GM21619 (cell line): ENCODE data around the gene PIK3IP1.

Experiments used
- ATAC-seq: cut with Tn5 transposase; IDR thresholded peaks from one replicate; pipeline ENCODE4 v1.9.1; 2021; ENCODE audit not compliant: unreplicated experiment

The PIK3IP1 gene

DNA sequence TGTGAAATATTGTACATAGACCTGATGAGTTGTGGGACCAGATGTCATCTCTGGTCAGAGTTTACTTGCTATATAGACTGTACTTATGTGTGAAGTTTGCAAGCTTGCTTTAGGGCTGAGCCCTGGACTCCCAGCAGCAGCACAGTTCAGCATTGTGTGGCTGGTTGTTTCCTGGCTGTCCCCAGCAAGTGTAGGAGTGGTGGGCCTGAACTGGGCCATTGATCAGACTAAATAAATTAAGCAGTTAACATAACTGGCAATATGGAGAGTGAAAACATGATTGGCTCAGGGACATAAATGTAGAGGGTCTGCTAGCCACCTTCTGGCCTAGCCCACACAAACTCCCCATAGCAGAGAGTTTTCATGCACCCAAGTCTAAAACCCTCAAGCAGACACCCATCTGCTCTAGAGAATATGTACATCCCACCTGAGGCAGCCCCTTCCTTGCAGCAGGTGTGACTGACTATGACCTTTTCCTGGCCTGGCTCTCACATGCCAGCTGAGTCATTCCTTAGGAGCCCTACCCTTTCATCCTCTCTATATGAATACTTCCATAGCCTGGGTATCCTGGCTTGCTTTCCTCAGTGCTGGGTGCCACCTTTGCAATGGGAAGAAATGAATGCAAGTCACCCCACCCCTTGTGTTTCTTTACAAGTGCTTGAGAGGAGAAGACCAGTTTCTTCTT is 12.3 kb downstream of the PIK3IP1 start:
- no peak for ATAC-seq

DNA sequence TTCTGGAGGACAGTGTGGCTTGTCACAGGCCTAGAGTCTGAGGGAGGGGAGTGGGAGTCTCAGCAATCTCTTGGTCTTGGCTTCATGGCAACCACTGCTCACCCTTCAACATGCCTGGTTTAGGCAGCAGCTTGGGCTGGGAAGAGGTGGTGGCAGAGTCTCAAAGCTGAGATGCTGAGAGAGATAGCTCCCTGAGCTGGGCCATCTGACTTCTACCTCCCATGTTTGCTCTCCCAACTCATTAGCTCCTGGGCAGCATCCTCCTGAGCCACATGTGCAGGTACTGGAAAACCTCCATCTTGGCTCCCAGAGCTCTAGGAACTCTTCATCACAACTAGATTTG is 13.0 kb downstream of the PIK3IP1 start:
- no peak for ATAC-seq

DNA sequence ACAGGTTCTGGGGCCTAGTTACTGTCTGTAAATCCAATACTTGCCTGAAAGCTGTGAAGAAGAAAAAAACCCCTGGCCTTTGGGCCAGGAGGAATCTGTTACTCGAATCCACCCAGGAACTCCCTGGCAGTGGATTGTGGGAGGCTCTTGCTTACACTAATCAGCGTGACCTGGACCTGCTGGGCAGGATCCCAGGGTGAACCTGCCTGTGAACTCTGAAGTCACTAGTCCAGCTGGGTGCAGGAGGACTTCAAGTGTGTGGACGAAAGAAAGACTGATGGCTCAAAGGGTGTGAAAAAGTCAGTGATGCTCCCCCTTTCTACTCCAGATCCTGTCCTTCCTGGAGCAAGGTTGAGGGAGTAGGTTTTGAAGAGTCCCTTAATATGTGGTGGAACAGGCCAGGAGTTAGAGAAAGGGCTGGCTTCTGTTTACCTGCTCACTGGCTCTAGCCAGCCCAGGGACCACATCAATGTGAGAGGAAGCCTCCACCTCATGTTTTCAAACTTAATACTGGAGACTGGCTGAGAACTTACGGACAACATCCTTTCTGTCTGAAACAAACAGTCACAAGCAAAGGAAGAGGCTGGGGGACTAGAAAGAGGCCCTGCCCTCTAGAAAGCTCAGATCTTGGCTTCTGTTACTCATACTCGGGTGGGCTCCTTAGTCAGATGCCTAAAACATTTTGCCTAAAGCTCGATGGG is 13.5 kb downstream of the PIK3IP1 start:
- no peak for ATAC-seq

DNA sequence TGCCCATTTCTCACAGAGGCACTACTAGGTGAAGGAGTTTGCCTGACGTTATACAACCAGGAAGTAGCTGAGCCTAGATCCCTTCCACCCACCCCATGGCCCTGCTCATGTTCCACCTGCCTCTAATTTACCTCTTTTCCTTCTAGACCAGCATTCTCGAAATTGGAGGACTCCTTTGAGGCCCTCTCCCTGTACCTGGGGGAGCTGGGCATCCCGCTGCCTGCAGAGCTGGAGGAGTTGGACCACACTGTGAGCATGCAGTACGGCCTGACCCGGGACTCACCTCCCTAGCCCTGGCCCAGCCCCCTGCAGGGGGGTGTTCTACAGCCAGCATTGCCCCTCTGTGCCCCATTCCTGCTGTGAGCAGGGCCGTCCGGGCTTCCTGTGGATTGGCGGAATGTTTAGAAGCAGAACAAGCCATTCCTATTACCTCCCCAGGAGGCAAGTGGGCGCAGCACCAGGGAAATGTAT is 14.1 kb downstream of the PIK3IP1 start:
- ATAC-seq = no peak

DNA sequence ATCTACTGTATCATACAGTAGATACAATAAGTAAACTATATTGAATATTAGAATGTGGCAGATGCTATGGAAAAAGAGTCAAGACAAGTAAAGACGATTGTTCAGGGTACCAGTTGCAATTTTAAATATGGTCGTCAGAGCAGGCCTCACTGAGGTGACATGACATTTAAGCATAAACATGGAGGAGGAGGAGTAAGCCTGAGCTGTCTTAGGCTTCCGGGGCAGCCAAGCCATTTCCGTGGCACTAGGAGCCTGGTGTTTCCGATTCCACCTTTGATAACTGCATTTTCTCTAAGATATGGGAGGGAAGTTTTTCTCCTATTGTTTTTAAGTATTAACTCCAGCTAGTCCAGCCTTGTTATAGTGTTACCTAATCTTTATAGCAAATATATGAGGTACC is 14.5 kb downstream of the PIK3IP1 start:
- no peak for ATAC-seq

DNA sequence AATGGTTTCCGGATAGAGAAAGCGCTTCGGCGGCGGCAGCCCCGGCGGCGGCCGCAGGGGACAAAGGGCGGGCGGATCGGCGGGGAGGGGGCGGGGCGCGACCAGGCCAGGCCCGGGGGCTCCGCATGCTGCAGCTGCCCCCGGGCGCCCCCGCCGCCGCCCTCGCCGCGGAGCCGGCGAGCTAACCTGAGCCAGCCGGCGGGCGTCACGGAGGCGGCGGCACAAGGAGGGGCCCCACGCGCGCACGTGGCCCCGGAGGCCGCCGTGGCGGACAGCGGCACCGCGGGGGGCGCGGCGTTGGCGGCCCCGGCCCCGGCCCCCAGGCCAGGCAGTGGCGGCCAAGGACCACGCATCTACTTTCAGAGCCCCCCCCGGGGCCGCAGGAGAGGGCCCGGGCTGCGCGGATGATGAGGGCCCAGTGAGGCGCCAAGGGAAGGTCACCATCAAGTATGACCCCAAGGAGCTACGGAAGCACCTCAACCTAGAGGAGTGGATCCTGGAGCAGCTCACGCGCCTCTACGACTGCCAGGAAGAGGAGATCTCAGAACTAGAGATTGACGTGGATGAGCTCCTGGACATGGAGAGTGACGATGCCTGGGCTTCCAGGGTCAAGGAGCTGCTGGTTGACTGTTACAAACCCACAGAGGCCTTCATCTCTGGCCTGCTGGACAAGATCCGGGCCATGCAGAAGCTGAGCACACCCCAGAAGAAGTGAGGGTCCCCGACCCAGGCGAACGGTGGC is 15.7 kb downstream of the PIK3IP1 start:
- ATAC-seq = no peak

DNA sequence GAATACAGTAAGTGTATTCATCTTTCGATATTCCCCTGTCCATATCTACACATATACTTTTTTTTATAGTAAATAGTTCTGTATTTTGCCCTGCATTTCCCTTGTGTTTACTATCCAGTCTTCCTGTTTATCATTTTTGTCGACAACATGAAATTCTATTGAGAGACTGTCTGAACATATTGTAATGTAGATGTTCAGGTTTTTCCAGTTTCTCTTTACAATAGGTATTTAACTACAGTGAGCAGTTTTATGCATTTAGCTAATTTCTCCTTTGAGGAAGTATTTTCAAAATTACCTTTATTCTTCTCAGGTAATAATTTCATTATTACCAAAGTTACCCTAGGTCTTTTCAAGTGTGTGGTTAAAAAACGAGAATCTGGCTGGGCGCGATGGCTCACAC is 16.7 kb downstream of the PIK3IP1 start:
- no peak for ATAC-seq

DNA sequence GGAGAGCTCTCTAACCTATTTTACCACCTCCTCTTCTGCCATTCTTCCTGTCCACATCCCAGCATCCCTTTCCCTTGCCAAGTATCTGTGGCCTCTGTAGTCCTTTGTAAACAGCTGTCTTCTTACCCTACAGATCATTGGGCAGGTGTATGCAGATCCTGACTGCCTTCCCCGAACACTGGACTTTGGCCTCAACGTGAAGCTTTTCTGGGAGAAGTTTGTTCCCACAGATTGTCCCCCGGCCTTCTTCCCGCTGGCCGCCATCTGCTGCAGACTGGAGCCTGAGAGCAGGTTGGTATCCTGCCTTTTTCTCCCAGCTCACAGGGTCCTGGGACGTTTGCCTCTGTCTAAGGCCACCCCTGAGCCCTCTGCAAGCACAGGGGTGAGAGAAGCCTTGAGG is 17.3 kb downstream of the PIK3IP1 start:
- no peak for ATAC-seq

DNA sequence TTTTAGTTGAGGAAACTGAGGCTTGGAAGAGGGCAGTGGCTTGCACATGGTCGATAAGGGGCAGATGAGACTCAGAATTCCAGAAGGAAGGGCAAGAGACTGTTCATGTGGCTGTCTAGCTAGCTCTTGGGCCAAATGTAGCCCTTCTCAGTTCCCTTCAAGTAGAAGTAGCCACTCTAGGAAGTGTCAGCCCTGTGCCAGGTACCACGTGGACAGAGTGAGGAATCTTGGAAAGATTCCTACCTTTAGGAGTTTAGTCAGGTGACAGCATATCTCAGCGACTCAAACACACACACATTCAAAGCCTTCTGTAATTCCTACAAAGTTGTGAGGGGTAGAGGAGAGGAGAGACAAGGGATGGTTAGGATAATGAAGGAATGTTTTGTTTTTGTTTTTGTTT is 18.3 kb downstream of the PIK3IP1 start:
- no peak for ATAC-seq

DNA sequence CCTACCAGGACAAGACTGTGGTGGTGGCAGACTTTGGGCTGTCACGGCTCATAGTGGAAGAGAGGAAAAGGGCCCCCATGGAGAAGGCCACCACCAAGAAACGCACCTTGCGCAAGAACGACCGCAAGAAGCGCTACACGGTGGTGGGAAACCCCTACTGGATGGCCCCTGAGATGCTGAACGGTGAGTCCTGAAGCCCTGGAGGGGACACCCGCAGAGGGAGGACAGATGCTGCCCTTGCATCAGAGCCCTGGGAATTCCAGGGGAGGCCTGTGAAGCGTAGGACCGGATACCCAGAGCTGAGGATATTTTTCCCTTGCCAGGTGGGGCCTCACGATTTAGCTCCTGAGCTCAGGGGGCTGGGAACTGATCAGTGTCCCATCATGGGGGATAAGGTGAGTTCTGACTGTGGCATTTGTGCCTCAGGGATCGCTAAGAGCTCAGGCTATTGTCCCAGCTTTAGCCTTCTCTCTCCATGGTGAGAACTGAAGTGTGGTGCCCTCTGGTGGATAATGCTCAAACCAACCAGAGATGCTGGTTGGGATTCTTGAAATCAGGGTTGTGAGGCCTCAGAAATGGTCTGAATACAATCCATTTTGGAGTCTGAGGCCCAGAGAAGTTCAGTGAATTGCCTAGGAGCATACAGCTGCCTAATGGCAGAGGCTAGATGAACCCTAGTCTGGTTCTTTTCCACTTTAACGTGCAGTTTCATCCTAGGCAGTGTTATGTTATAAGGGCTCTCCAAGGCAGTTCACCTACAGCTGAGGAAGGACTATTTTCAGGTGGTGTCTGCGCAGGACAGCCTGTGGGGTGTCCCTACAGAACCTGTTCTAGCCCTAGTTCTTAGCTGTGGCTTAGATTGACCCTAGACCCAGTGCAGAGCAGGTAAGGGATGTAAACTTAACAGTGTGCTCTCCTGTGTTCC is 19.5 kb downstream of the PIK3IP1 start:
- ATAC-seq = no peak

DNA sequence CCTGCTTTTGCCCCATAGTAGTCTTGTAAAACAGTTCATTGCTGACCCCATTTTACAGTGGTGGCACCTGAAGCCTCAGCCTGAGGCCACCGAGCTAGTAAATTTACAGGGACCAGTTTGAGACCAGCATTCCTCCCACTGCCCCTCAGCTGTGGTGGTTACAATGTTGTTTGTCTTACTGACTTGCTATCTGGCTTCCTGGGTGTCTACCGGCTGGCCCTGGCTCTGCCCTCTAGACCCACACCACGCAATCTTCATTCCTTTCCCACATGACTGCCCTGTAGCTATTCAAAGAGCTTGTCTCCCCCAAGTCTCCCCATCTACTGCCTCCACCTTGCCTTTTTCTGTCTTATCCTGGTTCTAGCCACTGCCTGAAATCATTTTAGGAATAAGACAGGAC is 20.8 kb downstream of the PIK3IP1 start:
- ATAC-seq = no peak

DNA sequence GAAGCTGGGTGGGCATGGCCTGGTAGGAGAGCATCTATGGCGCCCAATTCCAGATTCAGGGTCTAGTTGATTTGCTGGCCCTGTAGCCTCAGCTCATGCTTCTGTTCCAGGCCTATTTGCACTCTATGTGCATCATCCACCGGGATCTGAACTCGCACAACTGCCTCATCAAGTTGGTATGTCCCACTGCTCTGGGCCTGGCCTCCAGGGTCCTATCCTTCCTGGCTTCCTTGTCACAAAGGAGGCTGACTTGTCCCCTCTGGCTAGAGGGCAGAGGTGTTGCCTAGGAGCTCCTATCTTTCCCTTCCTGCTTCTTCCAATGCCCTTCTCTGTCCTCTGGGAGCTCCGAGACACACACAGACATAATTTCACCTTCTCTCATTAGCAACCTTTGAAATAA is 21.3 kb downstream of the PIK3IP1 start:
- no peak for ATAC-seq

DNA sequence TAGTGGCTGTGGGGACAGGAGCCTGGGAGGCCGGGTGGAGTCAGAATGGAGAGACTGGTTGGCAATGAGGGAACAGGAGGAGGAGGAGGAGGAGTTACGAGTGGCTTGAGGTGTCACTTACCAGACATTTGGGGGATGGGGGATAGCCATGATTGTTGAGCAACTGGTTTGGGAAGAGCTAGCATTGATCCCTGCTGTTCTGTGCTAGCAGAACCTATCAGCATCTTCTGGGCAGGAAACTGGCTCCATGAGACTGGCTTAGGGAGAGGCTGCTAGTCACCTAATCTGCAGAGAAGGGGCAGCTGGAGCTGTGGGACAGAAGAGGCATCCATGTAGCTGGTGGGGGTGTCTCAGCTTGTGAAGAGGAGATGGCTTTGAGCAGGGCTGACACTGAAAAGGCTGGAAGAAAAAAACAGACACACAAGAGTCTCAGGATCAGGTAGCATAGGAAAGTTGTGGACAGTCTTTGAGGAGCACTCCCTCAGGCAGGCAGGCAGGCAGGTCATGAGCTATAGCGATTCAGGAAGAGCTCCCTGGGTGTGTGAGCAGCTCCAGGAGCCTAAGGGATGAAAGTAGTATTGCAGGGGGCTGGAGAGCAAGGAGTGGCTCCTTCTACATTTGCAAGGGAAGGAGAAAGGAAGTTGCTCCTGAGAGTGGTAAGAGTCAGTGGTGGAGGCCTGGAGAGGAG is 22.3 kb downstream of the PIK3IP1 start:
- no peak for ATAC-seq

DNA sequence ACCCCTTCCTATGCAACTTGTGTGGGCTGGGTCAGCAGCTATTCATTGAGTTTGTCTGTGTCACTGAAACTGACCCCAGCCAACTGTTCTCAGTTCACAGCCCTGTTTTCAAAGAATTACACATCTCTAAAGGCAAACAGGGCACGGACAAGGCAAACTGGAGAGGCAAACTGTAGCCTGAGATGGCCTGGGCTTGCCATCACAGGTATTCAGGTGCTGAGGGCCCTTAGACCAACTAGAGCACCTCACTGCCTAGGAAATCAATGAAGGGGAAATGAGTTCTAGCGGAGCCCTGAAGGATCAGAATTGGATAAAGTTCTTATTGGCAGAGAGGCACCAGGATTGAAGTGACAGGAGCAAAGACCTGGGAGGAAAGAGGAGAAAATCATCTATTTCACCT is 24.0 kb downstream of the PIK3IP1 start:
- ATAC-seq = no peak

DNA sequence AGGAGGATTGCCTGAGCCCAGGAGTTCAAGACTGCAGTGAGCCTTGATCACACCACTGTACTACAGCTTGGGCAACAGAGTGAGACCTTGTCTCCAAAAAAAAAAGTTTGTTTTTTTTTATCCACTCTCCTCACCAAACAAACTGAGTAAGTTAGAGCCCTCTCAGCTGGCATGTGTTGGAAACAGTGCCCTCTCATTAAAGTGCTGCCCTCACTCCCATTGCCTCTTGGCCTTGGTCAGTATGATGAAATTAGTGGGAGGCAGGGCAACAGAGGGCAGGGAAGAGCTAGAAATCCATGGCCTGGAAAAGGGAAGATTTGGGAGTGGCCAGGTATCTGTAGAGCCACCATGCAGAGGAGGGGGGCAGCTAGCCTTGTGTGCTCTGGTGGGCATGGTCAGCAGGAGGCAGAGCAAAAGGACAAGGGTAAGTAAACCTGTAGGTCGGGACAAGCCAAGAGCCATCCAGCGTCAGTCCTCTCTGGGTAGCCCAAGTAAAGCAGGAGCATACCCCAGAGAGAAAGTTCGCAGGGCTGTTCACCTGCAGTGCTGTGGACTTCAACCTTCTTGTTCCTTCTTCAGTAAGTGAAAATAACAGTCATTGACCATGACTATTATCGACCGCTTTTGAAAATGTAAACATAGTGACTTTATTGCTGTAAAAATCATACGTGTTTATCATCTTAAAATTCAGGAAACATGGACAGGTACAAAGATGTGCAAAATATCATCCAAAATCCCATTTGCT is 28.2 kb downstream of the PIK3IP1 start:
- ATAC-seq = no peak

DNA sequence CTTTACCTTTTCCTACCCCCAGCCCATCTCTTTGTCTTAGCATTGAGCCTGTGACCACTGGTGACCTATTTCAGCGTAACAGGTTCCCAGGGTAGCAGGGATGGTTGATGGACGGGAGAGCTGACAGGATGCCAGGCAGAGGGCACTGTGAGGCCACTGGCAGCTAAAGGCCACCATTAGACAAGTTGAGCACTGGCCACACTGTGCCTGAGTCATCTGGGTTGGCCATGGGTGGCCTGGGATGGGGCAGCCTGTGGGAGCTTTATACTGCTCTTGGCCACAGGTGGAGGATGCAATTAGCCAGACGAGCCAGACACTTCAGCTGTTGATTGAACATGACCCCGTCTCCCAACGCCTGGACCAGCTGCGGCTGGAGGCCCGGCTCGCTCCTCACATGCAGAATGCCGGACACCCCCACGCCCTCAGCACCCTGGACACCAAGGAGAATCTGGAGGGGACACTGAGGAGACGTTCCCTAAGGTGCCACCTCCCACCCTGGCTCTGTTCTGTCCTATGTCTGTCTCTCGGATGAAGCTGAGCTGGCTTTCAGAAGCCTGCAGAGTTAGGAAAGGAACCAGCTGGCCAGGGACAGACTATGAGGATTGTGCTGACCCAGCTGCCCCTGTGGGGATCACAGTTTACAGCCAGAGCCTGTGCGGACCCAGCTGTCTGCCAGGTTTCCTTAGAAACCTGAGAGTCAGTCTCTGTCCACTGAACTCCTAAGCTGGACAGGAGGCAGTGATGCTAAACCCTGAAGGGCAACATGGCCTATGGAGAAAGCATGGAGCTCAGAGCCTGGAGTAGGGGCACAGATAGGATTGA is 29.8 kb downstream of the PIK3IP1 start:
- no peak for ATAC-seq

DNA sequence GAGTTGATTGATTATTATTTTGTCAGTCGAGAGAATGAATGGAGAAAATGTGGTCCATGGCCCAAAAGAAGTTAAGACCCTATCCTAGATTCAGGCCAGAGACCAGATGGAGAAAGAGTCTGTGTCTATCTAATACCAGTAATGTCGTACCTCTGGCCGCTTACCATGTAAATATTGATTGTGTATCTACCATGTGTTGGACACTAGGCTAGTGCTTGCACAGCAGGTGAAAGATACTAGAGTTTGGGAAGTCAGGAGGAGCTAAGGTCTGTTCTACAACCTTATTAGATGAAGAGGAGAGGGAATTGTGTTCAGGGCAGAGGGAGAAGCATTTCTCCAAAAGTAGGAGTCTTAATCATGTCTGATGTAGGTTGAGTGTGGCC is 31.8 kb downstream of the PIK3IP1 start:
- no peak for ATAC-seq

DNA sequence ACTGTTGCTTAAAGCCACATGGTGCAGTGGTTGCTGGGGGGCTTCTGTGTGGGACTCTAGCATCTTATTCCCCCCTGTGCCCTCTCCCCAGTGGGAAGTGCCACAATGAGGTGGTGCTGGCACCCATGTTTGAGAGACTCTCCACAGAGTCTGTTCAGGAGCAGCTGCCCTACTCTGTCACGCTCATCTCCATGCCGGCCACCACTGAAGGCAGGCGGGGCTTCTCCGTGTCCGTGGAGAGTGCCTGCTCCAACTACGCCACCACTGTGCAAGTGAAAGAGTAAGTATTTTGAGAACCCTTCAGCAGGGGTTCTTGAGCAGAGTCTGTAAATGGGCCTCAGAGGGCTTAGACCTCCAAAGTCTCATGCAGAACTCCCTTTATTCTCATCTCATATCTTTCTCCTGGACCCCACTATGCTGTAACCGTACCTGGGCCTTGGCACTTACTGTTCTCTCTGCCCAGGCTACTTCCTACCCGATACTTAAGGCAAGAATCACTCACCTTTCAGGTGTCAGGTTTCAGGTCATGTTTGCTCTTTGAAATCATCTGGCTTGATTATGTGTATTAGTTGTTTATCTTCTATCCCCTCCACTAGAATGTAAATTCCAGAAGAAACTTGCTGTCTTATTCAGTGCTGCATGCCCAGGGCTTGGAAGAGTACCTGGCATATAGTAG is 32.4 kb downstream of the PIK3IP1 start:
- ATAC-seq = no peak
